Inflammatory macrophage treated with lipopolysaccharide for 1 hour (primary cell): ENCODE results near the gene GALNT15.

Experiments used
- DNase-seq, 2 donors: peaks; one replicate each; pipeline ENCODE4 v3.0.0-alpha.2; 2020 to 2022

The GALNT15 gene

DNA sequence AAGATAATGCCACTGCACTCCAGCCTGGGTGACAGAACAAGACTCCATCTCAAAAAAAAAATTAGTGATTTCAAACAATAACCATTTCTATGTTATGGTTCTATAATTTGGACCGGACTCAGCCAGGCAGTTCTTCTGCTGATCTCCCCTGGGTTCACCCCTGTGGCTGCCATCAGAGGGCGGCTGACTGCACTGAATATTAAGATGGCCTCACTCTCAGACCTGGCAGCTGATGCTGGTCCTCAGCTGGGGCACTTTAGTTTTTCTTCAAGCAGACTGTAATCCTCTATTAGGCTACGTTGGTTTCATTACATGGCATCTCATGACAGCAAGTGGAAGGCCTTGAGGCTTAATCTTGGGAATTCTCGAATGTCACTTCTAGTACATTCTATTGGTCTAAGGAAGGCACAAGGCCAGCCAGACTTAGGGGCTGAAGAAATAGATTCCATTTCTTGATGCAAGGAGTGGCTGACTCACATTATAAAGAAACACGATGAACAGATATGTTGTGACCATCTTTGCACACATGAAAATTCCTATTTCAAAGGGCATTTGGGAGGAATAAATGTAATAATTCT lies 12.8 kb downstream of the GALNT15 start:
- DNase-seq: no peak

DNA sequence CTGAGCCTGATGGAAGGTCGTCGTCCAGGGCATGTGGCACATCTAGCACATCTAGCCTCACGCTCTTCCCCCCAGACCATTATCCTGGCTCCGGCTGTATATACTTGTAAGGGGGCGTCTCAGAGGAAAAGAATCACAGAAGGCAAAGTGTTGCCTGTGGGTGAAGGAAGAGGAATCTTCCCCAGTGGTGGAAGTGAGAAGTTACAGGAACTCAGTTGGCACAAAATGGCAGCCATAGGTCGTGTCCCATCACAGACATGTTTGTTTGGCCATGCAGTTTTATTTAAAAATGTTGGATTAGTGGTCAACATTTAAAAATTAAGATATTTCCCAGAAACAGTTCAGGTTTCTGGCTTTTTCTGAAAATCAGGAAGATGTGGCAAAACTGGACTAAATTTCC lies 13.6 kb downstream of the GALNT15 start:
- DNase-seq: no peak

DNA sequence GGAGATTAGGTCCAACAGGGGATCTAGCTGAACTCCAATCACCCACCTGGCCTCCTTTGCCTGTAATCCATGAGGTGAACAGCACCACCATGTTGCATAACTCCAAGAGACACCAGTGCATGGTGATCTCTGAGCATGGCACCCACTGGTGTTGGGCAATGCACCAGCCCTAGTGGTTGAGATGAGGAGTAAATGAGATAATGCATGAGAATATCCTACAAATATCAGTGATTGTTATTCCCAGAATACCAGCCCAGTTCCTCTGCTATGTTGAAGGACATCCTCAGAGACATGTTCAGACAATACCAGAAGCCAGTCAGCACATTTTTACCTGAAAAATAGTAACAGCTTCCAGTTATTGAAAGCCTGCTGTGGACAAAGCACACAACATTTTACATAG lies 14.7 kb downstream of the GALNT15 start:
- DNase-seq: no peak

DNA sequence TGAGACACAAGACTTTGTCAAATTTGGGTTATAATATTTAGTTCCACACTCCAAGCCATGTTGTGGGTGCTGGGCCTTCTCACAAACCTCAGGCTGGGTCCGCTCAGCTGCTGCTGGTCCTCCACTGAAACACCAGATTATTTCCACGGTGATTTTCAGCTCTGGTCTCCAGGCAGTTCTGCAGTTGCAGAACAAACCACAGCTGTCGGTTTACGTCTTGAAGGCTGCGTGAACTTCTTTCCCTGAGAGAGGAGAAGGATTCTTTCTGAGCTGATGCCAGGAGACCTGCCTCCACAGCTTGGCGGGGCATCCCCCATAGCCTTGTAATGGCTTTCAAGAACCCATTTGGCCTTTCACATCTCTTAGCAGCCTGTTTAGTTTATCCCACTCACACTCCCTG lies 16.2 kb downstream of the GALNT15 start:
- no peak for DNase-seq

DNA sequence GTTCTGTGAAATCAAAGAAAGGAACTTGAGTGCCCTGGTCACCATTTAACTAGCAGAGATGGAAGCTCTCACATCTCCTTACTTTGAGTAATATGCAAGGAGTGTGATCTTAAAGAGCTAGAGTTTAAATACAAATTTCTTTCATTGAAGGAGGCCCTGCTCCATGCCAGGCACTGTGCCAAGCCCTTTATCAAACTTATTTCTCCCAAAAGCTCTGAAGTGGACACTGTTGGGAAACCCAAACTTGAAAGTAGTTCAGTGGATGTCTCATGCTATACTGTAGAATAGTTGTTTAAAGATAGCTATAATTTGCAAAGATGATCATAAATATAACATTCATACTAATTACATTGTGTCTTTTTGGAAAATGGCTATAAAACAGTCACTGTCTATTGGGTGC lies 17.1 kb downstream of the GALNT15 start:
- DNase-seq: no peak

DNA sequence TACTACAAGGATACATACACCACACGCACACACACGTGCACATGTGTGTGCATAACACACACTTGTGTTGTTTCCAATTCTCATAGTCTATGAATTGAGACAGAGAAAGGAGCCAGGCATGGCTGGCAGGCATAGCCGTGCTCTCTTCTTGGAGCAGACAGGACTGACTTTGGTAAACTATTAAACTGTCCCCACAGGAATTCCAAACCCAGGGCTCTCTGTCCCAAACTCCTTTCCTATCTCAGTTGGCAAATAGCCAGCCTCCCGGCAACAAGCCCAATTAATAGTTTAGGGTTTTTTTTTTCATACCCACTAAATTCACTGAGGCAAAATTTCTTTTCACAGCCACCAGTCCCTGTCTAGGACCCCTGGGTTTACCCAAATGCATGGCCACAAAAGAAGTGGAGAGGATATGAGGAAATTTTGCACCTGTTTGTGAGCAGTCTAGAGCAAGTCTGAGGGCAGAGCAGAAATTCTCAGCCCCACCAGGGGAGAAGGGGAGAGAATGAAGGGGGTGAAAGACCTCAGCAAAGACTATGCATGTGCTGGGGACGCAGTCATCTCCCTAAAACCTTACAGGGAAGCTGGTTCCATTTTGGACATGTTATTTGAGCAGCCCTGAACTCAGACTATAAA lies 17.8 kb downstream of the GALNT15 start:
- no peak for DNase-seq

DNA sequence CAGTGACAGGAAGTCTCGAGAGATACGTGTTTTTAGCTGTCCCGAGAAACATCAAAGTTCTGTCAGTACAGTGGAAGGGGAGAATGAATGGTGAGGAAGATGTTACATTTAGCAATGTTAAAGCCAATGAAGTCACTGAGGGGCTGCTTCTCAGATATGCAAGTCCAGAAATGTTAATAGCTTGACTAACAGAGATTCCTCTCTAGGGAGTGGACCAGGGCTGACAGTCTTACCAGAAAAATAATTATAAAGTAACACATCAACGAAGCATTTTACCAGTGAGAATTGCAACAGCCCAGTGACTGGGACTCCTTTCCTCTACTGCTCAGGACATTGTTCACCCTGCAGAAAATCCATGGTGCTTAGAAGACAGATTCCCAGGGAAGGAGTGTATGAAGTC lies 23.9 kb downstream of the GALNT15 start:
- no peak for DNase-seq

DNA sequence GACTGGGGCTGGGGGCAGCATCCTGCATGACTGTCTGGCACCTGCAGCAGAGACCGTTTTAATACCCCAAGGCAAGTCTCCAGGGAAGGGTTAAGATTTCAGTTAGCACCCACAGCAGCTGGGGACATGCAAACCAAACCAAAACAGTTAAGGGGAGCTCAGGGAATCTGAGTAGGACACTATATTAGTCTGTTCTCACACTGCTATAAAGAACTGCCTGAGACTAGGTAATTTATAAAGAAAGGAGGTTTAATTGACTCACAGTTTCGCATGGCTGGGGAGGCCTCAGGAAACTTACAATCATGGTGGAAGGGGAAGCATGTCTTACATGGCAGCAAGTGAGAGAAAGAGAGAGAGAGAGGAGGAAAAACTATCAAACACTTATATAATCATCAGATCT lies 25.3 kb downstream of the GALNT15 start:
- no peak for DNase-seq

DNA sequence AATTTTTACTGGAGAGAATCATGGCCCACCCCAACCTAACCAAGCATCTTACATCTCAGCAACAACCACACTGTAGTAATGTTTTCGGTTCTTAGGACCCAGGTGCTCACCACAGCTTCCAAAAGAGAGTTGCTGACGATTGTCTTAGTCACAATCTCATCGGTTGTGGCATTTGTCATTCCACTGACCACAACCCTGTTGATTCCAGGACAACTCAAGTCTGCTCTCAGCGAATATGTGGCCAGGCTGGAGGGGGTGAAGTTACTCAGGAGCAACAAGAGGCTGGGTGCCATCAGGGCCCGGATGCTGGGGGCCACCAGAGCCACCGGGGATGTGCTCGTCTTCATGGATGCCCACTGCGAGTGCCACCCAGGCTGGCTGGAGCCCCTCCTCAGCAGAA lies 25.9 kb downstream of the GALNT15 start:
- no peak for DNase-seq

DNA sequence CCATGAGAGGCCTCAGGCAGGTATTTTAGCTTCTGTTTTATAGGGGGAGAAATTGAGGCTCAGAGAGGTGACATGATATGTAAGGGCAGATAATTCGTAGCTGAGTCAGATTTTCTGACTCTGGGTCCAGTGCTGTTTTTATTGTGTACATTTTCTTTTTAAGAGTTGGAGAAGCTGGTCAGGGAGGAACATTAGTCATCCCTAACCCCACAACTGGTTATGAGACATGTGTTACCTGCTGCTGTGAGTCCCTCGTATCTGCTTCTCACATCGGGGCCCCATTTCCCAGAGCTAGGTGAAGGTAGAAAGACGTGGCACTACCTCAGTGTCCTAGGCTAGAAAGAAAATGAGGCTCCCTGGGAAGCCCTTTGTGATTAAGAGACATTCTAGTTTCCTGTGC lies 28.6 kb downstream of the GALNT15 start:
- DNase-seq: no peak

DNA sequence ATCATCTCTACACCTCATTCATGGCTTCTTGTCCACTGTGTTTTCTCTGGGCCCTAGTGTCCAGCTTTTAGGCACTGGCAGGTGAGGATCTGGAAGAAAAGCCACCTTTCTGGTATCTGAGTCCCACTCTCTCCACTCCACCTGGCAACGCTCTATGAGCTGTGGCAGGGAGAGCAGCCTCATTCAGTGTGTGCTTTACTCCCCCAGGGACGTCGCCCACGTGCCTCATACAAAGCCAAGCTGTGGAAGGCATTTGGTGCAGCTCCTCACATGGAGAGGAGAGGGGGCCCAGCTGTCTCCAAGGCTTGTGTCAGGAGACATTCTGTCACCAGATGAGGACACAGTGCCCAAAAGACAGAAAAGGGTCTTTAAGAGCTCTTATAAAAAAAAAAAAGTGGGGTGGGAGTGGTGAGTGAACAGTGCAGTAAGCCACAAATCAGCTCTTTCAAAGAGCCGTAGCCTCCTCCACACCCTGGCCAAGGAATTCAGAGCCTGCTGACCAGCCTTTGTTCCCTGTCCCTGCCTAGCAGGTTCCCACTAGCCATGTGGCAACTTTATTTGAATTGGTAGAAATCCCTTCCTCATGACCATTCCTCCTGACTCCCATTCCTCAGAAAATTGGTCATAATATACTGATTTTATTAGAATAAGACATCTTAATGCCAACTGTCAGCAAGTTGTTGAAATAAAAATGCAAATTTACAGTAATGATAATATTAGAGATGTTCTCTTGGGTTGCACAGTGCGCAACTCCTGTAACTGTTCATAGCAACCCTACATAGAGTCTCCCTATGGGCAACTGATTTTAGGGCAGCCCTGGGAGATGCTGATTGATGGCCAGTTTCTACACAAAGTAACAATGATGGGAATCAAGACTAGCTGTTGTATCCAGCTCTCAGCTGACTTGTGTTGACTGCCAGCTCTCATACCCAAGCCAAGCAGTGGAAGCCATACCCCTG lies 29.5 kb downstream of the GALNT15 start:
- no peak for DNase-seq

DNA sequence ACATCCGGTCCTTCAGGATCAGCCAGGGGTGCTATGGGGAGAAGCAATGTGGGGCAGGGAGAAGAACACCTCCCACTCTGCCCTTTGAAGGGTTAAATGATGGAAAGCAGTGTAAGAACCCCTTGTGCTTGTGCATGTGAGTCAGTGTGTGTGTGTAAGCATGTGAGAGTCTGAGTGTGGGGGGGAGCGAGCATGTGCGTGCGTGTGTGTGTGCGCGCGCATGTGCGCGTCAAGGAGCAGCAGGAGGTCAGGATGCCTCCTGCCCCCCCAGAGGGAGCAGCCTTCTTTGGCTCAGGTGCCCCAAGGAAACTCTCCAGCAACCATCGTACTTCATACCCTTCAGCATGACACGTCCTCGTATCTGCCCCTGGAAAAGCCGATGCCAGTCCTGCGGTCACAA lies 30.3 kb downstream of the GALNT15 start:
- no peak for DNase-seq

DNA sequence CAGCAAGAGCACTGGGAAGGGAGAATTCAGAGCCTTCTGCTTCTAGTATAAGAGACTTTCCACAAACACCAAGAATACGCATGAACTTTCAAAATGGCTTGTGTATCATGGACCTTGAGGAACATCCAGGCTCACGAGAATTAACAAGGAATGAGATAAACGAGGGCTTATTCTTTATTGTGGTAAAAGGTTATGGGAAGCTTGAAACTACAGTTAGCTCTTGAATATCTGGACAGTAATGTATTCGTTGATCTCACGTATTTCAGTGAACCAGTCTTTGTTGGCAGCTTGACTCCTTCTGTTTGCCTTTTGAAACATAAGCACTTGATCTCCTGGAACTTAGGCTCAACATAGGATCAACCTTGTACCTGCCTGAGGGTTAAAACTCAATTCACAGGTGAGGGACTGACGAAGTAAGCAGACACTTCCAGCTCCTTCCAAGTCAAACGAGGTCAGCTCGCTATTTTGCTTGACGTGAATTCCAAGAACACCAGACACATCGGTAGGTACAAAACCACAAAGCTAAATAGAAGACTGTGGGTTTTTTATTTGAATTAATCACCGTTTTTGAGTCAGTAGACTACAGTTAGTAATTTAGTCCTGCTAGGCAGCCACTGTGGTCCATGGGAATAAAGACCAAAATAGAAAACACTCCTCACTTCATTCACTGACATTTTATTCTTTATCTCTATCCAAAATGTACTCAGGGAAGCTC lies 30.8 kb downstream of the GALNT15 start:
- no peak for DNase-seq

DNA sequence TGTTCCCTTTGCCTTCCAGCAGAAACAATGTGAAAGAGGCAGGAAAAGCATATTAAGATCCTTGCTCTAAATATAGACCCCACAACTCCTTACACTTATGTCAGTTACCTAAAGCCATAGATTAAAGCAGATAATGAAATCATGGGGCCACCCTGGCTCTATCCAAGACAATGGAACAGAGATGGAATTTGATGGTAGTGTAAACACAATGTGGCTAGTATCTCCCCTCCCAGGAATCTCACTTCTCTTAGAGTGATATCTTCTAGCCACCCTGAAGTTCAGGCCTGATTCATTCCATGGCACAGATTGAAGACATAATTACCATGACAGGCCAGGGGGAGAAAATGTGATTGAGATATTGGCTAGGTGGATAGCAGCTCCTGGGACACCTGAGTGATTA lies 32.6 kb downstream of the GALNT15 start:
- no peak for DNase-seq

DNA sequence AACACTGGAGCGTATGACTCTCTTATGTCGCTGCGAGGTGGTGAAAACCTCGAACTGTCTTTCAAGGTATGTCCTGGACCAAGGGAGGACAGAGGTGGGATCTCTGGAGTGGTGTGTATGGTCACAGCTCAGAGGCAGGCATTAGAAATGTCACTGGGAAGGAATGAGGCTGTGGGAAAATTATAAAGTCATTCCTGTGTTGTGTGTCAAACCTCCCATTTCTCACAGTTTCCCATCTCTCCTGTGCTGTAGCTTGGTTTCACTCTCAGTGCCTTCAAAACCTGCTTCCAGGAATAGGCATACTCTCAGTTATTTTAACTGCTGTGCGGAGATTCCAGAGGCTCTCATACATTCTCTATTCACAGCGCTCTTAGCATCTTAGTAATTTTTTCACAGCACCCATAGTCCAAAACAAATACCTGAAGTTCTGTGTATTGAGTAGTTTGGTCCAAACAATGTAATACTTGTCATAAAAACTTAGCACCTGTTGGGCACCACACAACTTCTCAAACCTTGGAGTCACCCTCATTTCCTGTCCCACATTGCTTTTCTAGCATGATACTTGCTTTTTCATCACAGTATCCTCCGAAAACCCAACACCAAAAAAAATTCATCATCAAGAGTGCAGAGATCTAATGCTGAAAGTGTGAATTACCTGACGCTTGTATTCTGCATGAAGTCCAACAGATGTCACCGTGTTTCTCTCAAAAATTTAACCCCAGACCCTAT lies 36.9 kb downstream of the GALNT15 start:
- DNase-seq: no peak

DNA sequence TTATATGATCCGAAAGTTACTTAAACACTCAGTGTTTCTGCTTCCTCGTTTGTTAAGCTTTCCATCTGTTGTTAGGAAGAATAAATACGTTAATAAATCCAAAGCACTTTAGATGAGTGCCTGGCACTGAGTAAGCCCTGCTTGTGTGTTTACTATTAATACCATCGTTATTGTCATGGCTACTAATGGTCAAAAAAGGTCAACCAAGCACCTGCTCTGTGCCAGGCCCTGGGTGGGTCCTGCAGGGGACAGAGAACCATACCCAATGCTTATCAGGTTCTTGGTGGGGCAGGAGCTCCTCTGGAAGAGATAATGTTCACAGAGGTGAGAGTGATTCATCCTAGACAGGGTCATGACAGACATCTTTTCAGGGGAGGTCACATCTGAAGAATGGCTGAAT lies 39.9 kb downstream of the GALNT15 start:
- no peak for DNase-seq

DNA sequence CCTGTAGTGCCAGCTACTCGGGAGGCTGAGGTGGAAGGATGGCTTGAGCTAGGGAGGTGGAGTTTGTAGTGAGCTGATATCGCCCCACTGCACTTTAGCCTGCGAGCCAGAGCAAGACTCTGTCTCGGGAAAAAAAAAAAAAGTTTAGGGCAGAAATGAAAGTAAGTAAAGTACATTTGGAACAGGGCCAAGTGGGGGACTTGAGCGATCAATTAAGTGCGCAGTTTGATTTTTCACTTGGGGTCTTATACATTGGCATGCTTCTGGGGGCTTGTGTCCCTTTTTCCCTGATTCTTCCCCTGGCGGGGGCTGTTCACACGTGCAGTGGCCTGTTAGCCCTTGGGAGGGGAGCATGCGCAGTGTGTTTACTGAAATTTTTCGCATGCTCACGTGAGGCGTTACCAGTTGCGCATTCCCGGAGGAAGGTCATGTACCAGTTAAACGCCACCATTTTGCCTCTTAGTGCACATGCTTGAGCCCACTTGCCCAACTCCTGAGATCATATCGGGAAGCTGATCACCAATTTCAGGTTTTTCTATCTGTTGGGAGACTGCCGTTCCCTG lies 42.0 kb downstream of the GALNT15 start:
- DNase-seq: no peak

DNA sequence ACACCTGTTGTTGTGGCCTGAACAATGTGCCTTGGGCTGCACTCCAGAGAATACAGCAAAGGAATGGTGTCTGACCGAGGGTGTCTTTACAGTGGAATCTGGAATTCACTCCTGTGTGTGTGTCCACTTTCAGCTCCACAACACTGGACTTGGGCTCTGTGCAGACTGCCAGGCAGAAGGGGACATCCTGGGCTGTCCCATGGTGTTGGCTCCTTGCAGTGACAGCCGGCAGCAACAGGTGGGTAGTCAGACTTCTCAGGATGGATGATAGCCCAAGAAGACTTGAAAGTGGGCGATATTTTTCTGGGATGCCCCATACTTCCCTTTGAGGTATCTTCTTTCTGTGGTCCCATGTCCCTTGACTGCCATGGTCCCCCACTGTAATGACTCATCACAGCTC lies 45.3 kb downstream of the GALNT15 start:
- no peak for DNase-seq

DNA sequence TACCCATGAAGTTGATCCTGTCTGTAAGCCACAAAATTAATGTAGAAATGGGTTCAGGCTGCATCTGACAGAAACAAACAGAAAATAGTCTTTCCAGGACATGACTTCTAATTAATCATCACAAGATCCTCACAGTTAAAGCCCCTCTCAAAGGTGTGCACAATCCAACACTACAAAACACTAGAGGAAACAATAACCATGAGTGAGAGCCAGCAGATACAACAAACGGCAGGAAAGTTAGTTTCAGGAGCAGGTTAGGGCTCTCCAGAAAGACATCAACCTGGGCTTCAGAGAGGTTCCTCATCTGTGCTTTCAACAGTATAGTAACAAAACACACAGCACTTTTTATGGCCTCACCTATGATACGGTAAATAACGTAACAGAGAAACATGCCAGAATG lies 47.5 kb downstream of the GALNT15 start:
- no peak for DNase-seq

DNA sequence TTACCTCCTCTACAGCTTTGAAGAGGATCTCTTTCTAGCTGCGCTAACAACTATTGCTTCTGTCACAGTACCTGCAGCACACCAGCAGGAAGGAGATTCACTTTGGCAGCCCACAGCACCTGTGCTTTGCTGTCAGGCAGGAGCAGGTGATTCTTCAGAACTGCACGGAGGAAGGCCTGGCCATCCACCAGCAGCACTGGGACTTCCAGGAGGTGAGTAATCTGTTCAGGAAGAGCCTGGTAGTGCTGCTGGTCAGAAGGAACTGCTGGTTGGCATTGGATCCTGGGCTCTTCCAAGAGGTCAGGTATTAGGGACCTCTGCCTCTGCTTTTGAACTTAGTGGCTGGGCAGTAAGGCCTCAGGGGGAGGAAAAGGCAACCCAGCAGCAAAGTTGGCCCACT lies 48.1 kb downstream of the GALNT15 start:
- no peak for DNase-seq

DNA sequence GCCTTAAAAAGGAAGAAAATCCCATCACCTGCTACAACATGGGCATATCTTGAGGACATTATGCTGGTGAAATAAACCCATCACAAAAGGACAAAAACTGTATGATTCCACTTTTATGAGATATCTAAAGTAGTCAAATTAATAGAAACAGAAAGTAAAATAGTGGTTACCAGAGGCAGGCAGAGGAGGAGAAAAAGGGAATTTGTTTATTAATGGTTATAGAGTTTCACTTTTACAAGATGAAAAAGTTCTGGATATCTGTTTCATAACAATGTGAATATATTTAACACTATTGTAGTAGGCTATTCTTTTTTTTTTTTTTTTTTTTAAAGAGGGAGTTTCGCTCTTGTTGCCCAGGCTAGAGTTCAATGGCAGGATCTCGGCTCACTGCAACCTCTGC lies 49.8 kb downstream of the GALNT15 start:
- peak; percentile 18 to 21 for DNase-seq

DNA sequence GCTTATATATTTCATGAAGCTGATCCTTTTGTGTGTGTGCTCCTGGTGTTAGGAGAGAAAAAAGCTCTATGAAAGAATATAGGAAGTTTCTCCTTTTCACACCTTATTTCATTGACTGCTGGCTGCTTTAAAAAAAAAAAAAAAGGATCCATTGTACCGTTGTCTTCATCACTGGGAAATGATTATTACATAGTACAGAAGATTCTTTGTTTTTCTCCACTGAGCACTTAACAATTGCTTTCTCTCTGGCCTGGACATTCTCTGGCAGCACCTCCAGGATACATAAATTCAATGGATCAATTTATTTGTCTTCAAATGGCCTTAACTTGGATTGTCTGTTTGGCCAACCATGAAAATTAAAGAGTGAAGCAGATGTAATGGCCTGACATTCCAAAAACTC lies 53.1 kb downstream of the GALNT15 start:
- no peak for DNase-seq
